HG03460 (cell line): ENCODE results near the gene INO80D.
"Not testable (repeated sequence)": the region's sequence is repeated elsewhere in the genome, so short reads cannot be mapped to it uniquely, and the experiment has no call there.

Experiments used
- ATAC-seq: cut with Tn5 transposase; IDR thresholded peaks from one replicate; pipeline ENCODE4 v1.9.1; 2021; ENCODE audit not compliant: unreplicated experiment

Gene INO80D

GRCh38 chr2:206083602-206084438 is 2.2 kb downstream of the INO80D start:
- ATAC-seq, result no peak

- ATAC-seq, result no peak
Measured at GRCh38 chr2:206082298-206082843, 3.6 kb downstream of the INO80D start.

GRCh38 chr2:206080927-206081326 is 5.0 kb downstream of the INO80D start:
- ATAC-seq, result no peak

- no peak for ATAC-seq
Measured at GRCh38 chr2:206079699-206080465, 6.1 kb downstream of the INO80D start.

- not testable (repeated sequence) for ATAC-seq
Measured at GRCh38 chr2:206077879-206078278, 8.1 kb downstream of the INO80D start.

- ATAC-seq, result no peak
Measured at GRCh38 chr2:206075113-206075512, 10.9 kb downstream of the INO80D start.

- no peak for ATAC-seq
Measured at GRCh38 chr2:206071807-206072206, 14.2 kb downstream of the INO80D start.

- no peak for ATAC-seq
Measured at GRCh38 chr2:206069417-206069816, 16.6 kb downstream of the INO80D start.

- no peak for ATAC-seq
Measured at GRCh38 chr2:206068207-206068606, 17.8 kb downstream of the INO80D start.

- ATAC-seq, result no peak
Measured at GRCh38 chr2:206064077-206064476, 21.9 kb downstream of the INO80D start.

- no peak for ATAC-seq
Measured at GRCh38 chr2:206063635-206064034, 22.3 kb downstream of the INO80D start.

GRCh38 chr2:206062724-206063123 is 23.2 kb downstream of the INO80D start:
- ATAC-seq, result no peak

- no peak for ATAC-seq
Measured at GRCh38 chr2:206056286-206056685, 29.7 kb downstream of the INO80D start.

GRCh38 chr2:206054952-206055351 is 31.0 kb downstream of the INO80D start:
- ATAC-seq, result no peak

- ATAC-seq, result no peak
Measured at GRCh38 chr2:206051912-206052311, 34.1 kb downstream of the INO80D start.

GRCh38 chr2:206049392-206049791 is 36.6 kb downstream of the INO80D start:
- no peak for ATAC-seq

GRCh38 chr2:206045251-206045650 is 40.7 kb downstream of the INO80D start:
- no peak for ATAC-seq

GRCh38 chr2:206040525-206040924 is 45.4 kb downstream of the INO80D start:
- no peak for ATAC-seq

GRCh38 chr2:206035393-206035792 is 50.6 kb downstream of the INO80D start:
- not testable (repeated sequence) for ATAC-seq

GRCh38 chr2:206033452-206033851 is 52.5 kb downstream of the INO80D start:
- not testable (repeated sequence) for ATAC-seq

GRCh38 chr2:206031950-206032567 is 53.9 kb downstream of the INO80D start:
- ATAC-seq, result no peak
